Large intestine (tissue), 12 donors: ENCODE data around the gene NLRP2B. TPM values are rescaled to one million over a fixed set of nuclear protein-coding genes. Genes with fewer than 3 reads are reported as not detected.
"Not testable (repeated sequence)": the region's sequence is repeated elsewhere in the genome, so short reads cannot be mapped to it uniquely, and the experiment has no call there.

Experiments used
- DNase-seq, 2 donors: peaks; one replicate each; pipeline versions ENCODE4 v3.0.0 to v3.0.0-alpha.2; 2013
- H3K27ac ChIP-seq: one replicate; pipeline ENCODE4 v1.5.1; 2013; ENCODE audit warnings: low read length
- H3K27me3 ChIP-seq: 2 replicates; pipeline ENCODE4 v1.6.1; 2013; ENCODE audit warnings: low read length; ENCODE audit not compliant: control insufficient read depth, insufficient read depth
- H3K36me3 ChIP-seq: 2 replicates; pipeline ENCODE4 v1.6.1; 2013; ENCODE audit warnings: low read length; ENCODE audit not compliant: control insufficient read depth, insufficient read depth
- H3K4me1 ChIP-seq: one replicate; pipeline ENCODE4 v1.6.1; 2013; ENCODE audit warnings: low read length; ENCODE audit not compliant: control insufficient read depth, insufficient read depth
- H3K4me3 ChIP-seq: one replicate; pipeline ENCODE4 v1.5.1; 2013; ENCODE audit warnings: low read length
- H3K9me3 ChIP-seq: one replicate; pipeline ENCODE4 v1.6.1; 2013; ENCODE audit warnings: mild to moderate bottlenecking, low read depth, low read length, moderate library complexity; ENCODE audit not compliant: control insufficient read depth
- WGBS: methylation state at CpG from one replicate; pipeline ENCODE4 v1.1.5; 2013; ENCODE audit warnings: low lambda C conversion rate; ENCODE audit not compliant: insufficient coverage; 5-methylcytosine and 5-hydroxymethylcytosine counted together
- long read RNA-seq, 11 donors: transcript quantifications; one replicate each; lab custom pipeline, GENCODE V29; 2026
- polyA plus RNA-seq: library from polyadenylated mRNA; unstranded; fragments of 120-200 nt; gene quantifications from one replicate; pipeline ENCODE4 v1.2.1, GENCODE V29; 2013

NLRP2B gene
- 0.03 TPM for polyA plus RNA-seq
- long read RNA-seq, donor 1, result 0 reads
- long read RNA-seq, donor 2, result 0 reads
- long read RNA-seq, donor 3, result 0 reads
- long read RNA-seq, donor 4, result 0 reads
- long read RNA-seq, donor 5, result 0 reads
- long read RNA-seq, donor 6, result 0 reads
- long read RNA-seq, donor 7, result 0 reads
- long read RNA-seq, donor 8, result 0 reads
- long read RNA-seq, donor 9, result 0 reads
- long read RNA-seq, donor 10, result 0 reads
- long read RNA-seq, donor 11, result 0 reads

- WGBS, result no CpG with 5 or more reads among the region's 6 CpGs
Measured at GRCh38 chrX:57680160-57680559, at the start of gene NLRP2B. Gene NLRP2B (minus strand): TSS chrX:57680260.

GRCh38 chrX:57725995-57726394 lies 45.9 kb upstream of the NLRP2B start:
- H3K36me3 ChIP-seq, DNase-seq, H3K4me1 ChIP-seq, H3K9me3 ChIP-seq, H3K27ac ChIP-seq, H3K27me3 ChIP-seq, H3K4me3 ChIP-seq: not testable (repeated sequence)
- WGBS, result no CpG with 5 or more reads among the region's 3 CpGs

More at GRCh38 chrX:57680160-57680559, at the start of gene NLRP2B:
- no peak for DNase-seq
- Histone ChIP-seq H3K4me3 (no peak within 1 kb of the TSS), H3K36me3 (no peaks in the 10 kb centered on the region), H3K27ac (no peak within 1 kb of the TSS), H3K9me3 (peaks cover 5% of the 10 kb centered on the region), H3K27me3 (no peaks in the 10 kb centered on the region), H3K4me1 (no peaks in the 10 kb centered on the region)

- Histone ChIP-seq H3K27ac (no peak overlapping the region), H3K27me3 (no peaks in the 10 kb centered on the region), H3K4me3 (no peak overlapping the region), H3K36me3 (no peaks in the 10 kb centered on the region), H3K9me3 (peaks cover 5% of the 10 kb centered on the region), H3K4me1 (no peaks in the 10 kb centered on the region)
- 33% methylated on average over 1 of the region's 2 CpGs for WGBS
- DNase-seq, result no peak
Measured at GRCh38 chrX:57681341-57681740, 1.3 kb upstream of the NLRP2B start.

GRCh38 chrX:57678686-57679428 lies 1.2 kb downstream of the NLRP2B start:
- no CpG with 5 or more reads among the region's 37 CpGs for WGBS
- peaks cover 5% of the 10 kb centered on the region for H3K9me3 ChIP-seq
- H3K27me3 ChIP-seq, result no peaks in the 10 kb centered on the region
- DNase-seq, result no peak
- no peaks in the 10 kb centered on the region for H3K4me1 ChIP-seq
- no peak overlapping the region for H3K4me3 ChIP-seq
- H3K36me3 ChIP-seq, result no peaks in the 10 kb centered on the region
- no peak overlapping the region for H3K27ac ChIP-seq

GRCh38 chrX:57677132-57677858 lies 2.8 kb downstream of the NLRP2B start:
- Histone ChIP-seq H3K27ac (no peak overlapping the region), H3K4me1 (no peaks in the 10 kb centered on the region), H3K9me3 (peaks cover 5% of the 10 kb centered on the region), H3K36me3 (no peaks in the 10 kb centered on the region), H3K4me3 (no peak overlapping the region), H3K27me3 (no peaks in the 10 kb centered on the region)
- WGBS, result no CpG with 5 or more reads among the region's 8 CpGs
- no peak for DNase-seq

GRCh38 chrX:57675320-57675719 lies 4.7 kb downstream of the NLRP2B start:
- DNase-seq, result no peak
- H3K36me3 ChIP-seq, result no peaks in the 10 kb centered on the region
- no peaks in the 10 kb centered on the region for H3K4me1 ChIP-seq
- no peak overlapping the region for H3K4me3 ChIP-seq
- peaks cover 5% of the 10 kb centered on the region for H3K9me3 ChIP-seq
- no CpG with 5 or more reads among the region's 2 CpGs for WGBS
- no peak overlapping the region for H3K27ac ChIP-seq
- H3K27me3 ChIP-seq, result no peaks in the 10 kb centered on the region

GRCh38 chrX:57674861-57675260 lies 5.2 kb downstream of the NLRP2B start:
- DNase-seq, result no peak
- no peak overlapping the region for H3K4me3 ChIP-seq
- WGBS, result no CpG with 5 or more reads among the region's 5 CpGs
- peaks cover 5% of the 10 kb centered on the region for H3K9me3 ChIP-seq
- no peaks in the 10 kb centered on the region for H3K36me3 ChIP-seq
- H3K27me3 ChIP-seq, result no peaks in the 10 kb centered on the region
- H3K27ac ChIP-seq, result no peak overlapping the region
- no peaks in the 10 kb centered on the region for H3K4me1 ChIP-seq

- Histone ChIP-seq H3K27me3 (no peaks in the 10 kb centered on the region), H3K4me3 (no peak overlapping the region), H3K36me3 (no peaks in the 10 kb centered on the region), H3K4me1 (no peaks in the 10 kb centered on the region), H3K27ac (no peak overlapping the region), H3K9me3 (no peaks in the 10 kb centered on the region)
- no CpG with 5 or more reads among the region's 1 CpG for WGBS
- DNase-seq, result no peak
Measured at GRCh38 chrX:57669961-57670360, 10.1 kb downstream of the NLRP2B start.

GRCh38 chrX:57667010-57667409 lies 13.1 kb downstream of the NLRP2B start:
- H3K36me3 ChIP-seq, result no peaks in the 10 kb centered on the region
- WGBS, result no CpG with 5 or more reads among the region's 1 CpG
- no peak for DNase-seq
- H3K27me3 ChIP-seq, result no peaks in the 10 kb centered on the region
- H3K4me3 ChIP-seq, result no peak overlapping the region
- H3K27ac ChIP-seq, result no peak overlapping the region
- no peaks in the 10 kb centered on the region for H3K9me3 ChIP-seq
- no peaks in the 10 kb centered on the region for H3K4me1 ChIP-seq

- H3K36me3 ChIP-seq, result no peaks in the 10 kb centered on the region
- no peak for DNase-seq
- no peaks in the 10 kb centered on the region for H3K4me1 ChIP-seq
- no CpG with 5 or more reads among the region's 2 CpGs for WGBS
- no peaks in the 10 kb centered on the region for H3K9me3 ChIP-seq
- H3K27me3 ChIP-seq, result no peaks in the 10 kb centered on the region
- H3K27ac ChIP-seq, result no peak overlapping the region
- no peak overlapping the region for H3K4me3 ChIP-seq
Measured at GRCh38 chrX:57655065-57655464, 25.0 kb downstream of the NLRP2B start.
